Measurements from ENCODE around the gene ENDOD1. TPM values are rescaled to one million over a fixed set of nuclear protein-coding genes. Genes with fewer than 3 reads are reported as not detected.
A peak's percentile ranks its signal among the peaks of the same experiment; 100 is the strongest.

ENDOD1 gene
- total RNA-seq, 1 donor from 2014 or later, result 39.7 TPM

- DNase-seq, result no peak
These were observed 13.2 kb upstream of the ENDOD1 start for GRCh38 chr11:95076416-95076815.

DNA sequence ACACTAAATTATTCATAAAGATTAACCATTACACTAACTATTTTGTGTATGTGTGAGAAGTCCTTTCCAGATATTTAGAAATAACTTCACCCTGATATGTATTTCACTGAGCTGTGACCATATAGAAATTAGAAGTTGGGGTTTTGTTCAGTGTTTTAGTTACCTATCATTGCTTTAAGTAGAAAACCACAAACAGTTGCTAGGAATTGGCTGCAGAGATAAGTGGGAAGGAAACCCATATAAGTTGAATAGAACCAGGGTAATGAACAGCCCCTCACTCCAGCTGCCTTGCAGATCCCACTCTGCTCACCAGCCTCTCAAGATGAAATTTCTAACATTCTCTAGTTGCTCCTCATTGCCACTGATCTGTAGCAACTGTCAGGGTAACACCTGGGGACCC lies 12.7 kb upstream of the ENDOD1 start:
- DNase-seq, result no peak

- DNase-seq, result no peak
These were observed 11.1 kb upstream of the ENDOD1 start for GRCh38 chr11:95078526-95078925.

DNA sequence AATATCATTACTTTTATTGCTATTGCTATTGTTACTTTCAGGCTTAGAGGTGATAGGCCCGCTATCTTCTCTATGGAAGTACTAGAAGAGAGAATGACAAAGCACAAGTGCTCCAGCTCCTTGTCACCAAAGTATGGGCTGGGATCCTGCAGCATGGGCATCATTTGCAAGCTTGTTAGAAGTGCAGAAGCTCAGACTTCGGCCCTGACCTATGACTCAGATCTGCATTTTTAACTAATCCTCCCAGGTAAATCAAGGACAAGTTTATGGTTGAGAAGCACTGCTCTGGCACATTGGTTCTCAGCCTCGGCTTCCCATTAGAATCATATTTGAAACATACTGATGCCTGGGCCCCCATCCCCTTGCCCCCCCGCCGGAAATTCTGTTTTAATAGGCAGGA lies 8.6 kb upstream of the ENDOD1 start:
- no peak for DNase-seq

DNA sequence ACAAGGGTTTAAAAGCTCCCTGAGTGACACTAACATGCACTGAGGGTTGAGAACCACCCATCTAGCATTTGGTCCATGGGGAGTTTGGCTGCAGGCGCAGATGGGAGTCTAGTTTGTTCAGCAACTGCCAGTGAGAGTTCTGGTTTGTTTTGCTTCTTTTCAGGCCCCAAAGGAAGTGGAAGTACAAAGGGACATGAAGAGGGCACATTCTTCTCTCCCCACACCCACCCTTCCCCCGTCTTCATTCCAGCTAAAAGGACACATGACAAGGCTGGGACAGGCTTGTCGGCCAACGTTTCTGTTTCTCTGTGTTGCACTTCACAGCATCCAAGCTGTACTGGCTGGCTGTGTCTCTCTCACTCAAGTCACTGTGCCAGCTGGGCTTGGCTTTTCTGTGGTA lies 8.2 kb upstream of the ENDOD1 start:
- DNase-seq, result no peak

GRCh38 chr11:95082576-95083001 lies 7.1 kb upstream of the ENDOD1 start:
- DNase-seq, result peak; percentile 7

DNA sequence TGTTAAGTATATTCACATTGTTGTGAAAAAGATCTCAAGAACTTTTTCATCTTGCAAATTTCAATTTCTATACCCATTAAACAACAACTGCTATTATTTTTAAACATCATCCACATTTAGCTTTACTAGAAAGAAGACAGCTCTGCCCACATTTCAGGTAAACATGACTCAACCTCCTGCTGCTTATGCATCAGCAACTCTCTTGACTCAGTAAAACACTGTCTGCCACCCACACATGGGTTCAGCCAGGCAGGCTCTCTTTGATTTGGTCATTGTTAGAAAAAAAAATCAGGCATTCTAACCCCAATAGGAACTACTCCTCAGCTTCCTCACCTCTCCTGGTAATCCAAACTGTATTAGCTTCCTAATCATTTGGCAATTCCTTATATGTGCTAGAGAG lies 5.1 kb upstream of the ENDOD1 start:
- no peak for DNase-seq

DNA sequence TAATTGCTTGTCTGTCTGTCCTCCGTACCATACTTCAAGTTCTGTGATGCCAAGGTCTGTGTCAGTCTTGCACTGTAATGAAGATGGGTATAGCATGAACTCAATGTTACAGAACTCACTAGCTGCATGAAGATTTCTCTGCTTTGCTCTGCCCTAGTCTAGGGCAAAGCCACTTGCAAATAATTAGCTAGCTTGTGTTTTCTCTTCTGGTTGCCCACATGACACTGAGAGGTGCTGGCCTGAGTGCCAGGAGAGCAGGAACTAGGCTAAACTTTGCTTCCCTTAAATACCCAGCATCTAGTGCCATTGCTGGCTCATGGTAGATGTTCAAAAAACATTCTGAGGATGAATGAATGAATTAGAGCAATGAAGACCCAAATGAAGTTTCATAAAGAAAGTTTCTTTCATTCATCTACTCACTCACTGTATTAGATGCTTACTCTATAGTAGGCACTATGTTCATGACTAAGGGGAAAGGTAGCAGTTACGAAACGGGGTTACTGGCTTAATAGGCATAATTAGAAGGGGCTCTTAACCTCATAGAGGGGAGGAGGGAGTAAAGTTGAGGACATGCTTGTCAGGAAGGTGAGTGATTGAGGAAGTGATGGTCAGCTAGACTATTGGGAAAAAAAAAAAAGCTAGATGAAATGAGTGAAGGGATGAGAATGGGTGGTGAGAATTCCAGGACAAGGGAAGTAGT lies 4.4 kb upstream of the ENDOD1 start:
- no peak for DNase-seq

DNA sequence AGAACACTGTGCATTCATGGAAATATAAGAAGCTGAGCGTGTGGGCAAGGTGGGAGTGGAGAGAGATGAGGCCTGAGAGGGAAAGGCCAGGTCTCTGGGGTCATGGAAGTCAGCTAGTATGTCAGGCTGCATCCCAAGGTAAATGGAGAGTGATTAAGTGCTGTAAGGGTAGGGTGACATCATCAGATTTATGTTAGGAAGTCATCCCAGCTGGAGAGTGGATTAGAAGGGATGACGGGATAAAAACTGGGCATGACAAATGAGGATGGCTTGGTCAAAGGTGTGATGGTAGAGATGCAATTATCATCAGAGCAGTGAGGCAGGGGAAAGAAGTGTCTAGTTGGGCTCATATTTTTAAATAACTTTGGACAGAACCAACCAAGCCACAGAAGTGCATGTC lies 3.5 kb upstream of the ENDOD1 start:
- DNase-seq, result no peak

DNA sequence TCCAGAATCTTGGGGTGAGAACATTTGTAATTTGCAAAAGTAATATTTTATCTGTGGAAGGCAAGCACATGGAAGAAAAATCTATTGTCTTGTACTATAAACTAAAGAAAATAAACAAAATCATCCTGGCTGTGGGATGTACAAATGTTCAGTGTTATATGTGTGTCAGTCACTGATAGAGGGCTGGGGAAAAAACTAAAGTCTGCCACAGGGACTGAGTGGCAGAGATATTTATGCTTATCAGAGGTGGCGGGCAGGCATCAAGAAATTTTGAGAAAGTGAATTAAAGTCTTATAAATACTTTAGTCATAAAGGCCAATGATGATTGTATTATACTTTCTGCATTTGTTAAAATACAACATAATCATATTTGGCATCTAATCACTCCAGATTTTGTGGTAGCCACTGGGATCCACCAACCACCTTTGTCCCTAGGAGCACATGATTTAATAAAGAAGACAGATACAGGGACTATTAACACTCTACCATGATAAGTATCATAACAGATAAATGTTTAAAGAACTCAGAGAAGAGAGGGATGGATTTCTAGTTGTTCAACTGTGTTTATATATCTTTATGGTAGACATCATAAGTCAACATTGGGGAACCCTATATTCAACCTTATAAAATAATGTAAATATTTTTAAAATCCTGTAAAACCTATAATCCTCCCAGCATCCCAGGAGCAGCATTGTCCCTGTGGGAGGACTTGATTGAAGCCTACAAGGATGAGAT lies 2.6 kb upstream of the ENDOD1 start:
- DNase-seq, result no peak

DNA sequence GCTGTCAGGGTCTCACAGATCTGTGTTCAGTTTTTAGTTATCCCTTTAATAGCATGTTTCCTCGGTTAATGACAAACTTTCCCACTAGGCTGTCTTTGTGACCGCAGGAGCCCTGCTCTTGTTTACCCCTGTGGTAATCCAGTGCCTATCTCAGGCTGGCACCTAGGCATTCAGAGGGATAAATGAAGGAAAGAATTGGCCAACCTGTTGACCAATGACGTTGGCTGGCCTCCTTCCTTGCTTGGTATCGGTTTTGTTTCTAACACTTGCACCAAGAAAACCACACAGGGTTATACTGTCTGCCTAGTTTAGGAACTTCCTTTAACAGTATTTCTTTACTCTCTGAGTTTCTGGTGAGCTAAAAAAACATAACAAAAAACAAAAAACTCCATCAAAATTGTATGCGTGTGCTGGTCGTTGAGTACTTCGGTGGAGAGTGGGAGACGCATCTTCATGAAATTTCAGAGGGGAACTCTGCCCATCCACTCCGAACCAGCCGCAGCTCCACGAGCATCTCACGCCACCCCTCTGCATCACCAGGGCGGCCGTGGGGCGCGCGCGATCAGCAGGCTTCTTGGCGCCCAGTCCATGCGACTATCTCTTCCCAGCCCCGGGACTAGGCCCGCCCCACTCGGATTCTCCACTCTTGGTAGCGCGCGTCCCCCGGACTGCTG lies 563 bp upstream of the ENDOD1 start:
- peak; percentile 73 for DNase-seq

DNA sequence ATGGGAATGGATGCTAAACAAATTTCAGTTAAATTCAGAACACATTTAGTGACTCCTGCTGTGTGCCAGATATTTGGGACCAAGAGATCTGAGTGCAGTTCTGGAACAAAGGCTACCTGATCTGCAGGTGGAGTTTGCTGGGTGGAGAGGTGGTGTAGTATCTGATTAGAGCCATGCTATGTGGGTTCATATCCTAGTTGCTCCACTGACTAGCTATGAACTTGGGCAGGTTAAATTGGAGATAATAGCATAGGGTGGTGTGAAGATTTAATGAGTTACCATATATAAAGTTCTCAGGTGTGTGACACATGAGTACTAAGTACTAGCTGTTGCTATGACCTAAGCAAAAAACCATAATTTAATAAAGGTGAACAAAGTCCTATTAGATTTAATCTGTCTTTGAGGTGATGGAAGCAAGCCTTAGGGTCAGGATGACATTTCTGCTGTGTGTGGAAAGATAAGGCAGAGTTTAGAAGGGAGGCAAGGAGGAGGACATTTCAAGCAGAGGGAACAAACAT lies 2.1 kb downstream of the ENDOD1 start:
- DNase-seq, result no peak

- no peak for DNase-seq
These were observed 3.1 kb downstream of the ENDOD1 start for GRCh38 chr11:95092549-95093324.

DNA sequence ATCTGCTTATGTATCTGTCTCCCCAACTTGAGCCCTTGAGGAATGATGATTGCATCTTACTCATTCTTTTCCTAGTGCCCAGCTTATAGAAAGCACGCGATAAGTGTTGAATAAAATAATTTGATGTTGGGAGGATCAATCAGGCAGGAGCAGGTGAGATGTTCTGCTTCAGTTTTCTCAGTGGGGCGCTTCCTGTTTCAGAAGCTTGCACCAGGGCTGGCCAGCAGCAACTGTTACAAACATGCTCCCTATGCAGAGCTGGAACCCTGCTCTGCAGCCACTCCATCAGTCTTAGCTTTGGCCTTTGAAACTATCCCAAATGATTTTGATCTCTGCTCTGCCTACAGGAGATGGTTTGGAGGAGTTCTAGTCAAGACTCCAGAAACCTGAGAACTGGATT lies 3.9 kb downstream of the ENDOD1 start:
- DNase-seq, result no peak

DNA sequence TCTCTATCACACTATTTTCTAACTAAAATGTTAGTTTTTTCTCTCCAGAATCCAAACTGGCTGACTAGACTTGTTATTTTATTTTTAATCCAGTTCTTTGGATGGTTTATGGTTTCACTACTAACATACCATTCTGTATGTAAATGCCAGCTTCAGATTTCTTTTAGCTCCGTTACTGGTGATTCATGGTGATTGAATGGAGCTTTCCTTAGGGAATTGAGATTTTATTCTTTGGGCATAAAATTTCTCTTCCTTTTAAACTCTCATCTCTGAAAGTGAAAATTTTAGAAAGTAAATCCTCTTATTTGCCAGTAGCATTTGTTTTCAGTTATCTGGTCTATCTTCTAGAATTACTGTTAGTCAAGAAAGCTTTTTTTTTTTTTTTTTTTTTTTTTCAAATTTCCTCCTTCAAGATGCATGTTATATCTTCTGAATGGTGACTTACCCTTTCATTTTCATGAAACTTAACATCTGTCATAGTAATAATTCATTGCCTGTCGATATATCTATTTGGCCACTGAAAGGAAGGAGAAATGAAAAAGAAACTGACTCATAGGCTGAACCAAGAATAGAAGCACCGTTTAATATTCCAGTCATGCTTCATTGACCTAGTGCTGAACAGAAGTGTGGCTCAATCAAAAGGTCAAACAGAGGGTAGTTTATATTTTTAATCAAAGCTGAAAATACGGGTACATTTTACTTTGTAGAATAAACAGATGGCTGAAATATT lies 6.4 kb downstream of the ENDOD1 start:
- no peak for DNase-seq

DNA sequence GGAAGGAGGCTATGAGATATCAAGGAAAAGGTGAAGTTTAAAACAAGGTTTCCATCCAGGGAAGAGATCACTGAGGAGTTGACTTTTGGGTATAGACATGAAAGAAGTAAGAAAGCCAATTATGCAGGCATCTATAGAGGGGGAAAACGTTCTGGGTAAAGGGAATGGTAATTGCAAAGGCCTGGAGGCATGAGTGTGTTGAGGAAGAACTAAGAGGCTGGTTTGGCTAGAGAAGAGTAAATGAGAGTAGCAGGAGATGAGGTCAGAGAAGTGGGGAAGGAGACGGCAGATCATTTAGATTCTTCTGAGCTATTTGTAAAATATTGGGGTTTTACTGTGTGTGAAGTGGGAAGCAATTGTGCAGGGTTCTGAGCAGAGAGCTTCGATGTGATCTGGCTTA lies 7.6 kb downstream of the ENDOD1 start:
- no peak for DNase-seq

- DNase-seq, result no peak
These were observed 9.2 kb downstream of the ENDOD1 start for GRCh38 chr11:95098826-95099225.

GRCh38 chr11:95100191-95100648 lies 10.6 kb downstream of the ENDOD1 start:
- DNase-seq, result no peak

- peak; percentile 14 for DNase-seq
These were observed 11.3 kb downstream of the ENDOD1 start for GRCh38 chr11:95100856-95101507.

- DNase-seq, result no peak
These were observed 12.3 kb downstream of the ENDOD1 start for GRCh38 chr11:95101935-95102334.

GRCh38 chr11:95102733-95103132 lies 13.1 kb downstream of the ENDOD1 start:
- no peak for DNase-seq

Measured in skin of body (tissue), 2 donors.